GM18502 (cell line): Measurements from ENCODE around the gene TRIP4.
"Not testable (repeated sequence)": the region's sequence is repeated elsewhere in the genome, so short reads cannot be mapped to it uniquely, and the experiment has no call there.

Source experiments
- ATAC-seq: cut with Tn5 transposase; IDR thresholded peaks from one replicate; pipeline ENCODE4 v1.9.1; 2021; ENCODE audit warnings: mild to moderate bottlenecking; ENCODE audit not compliant: unreplicated experiment, poor library complexity

The TRIP4 gene

GRCh38 chr15:64476550-64476949 lies 88.9 kb downstream of the TRIP4 start:
- no peak for ATAC-seq

GRCh38 chr15:64478863-64479262 lies 91.2 kb downstream of the TRIP4 start:
- ATAC-seq: no peak

GRCh38 chr15:64480891-64481290 lies 93.3 kb downstream of the TRIP4 start:
- no peak for ATAC-seq

GRCh38 chr15:64483749-64484148 lies 96.1 kb downstream of the TRIP4 start:
- no peak for ATAC-seq

GRCh38 chr15:64485796-64486195 lies 98.2 kb downstream of the TRIP4 start:
- ATAC-seq: no peak

GRCh38 chr15:64490598-64491259 lies 103.1 kb downstream of the TRIP4 start:
- ATAC-seq: no peak

GRCh38 chr15:64493641-64494040 lies 106.0 kb downstream of the TRIP4 start:
- ATAC-seq: no peak

GRCh38 chr15:64495968-64496367 lies 108.3 kb downstream of the TRIP4 start:
- ATAC-seq: not testable (repeated sequence)

GRCh38 chr15:64500695-64501395 lies 113.2 kb downstream of the TRIP4 start:
- no peak for ATAC-seq

- no peak for ATAC-seq
Observed at GRCh38 chr15:64501396-64501715, 113.7 kb downstream of the TRIP4 start.

GRCh38 chr15:64502151-64502550 lies 114.5 kb downstream of the TRIP4 start:
- ATAC-seq: no peak

- ATAC-seq: no peak
Observed at GRCh38 chr15:64502551-64502950, 114.9 kb downstream of the TRIP4 start.

GRCh38 chr15:64503197-64503596 lies 115.6 kb downstream of the TRIP4 start:
- ATAC-seq: no peak

GRCh38 chr15:64503640-64504039 lies 116.0 kb downstream of the TRIP4 start:
- ATAC-seq: no peak
